Heart left ventricle (tissue), 16 donors: ENCODE results near the gene PCDHAC2. TPM values are rescaled to one million over a fixed set of nuclear protein-coding genes. Genes with fewer than 3 reads are reported as not detected.

Experiments
- ATAC-seq, 4 donors: fragments of 200-7000 bp; cut with Tn5 transposase; one replicate each; pipeline ENCODE4 v1.9.1; 2020 to 2022; ENCODE audit warnings: moderate library complexity in 4 of 4, mild to moderate bottlenecking in 3 of 4, moderate number of reproducible peaks in 1 of 4
- DNase-seq, 5 donors: peaks; one replicate each; pipeline ENCODE4 v3.0.0-alpha.2; 2020
- H3K27ac ChIP-seq, 12 donors: fragments of 200-600 bp; sonication (generic) in 4 of 12; one replicate each; pipeline versions ENCODE4 v1.5.0 to v1.8.0; 2016 to 2022; ENCODE audit warnings: mild to moderate bottlenecking in 2 of 12
- H3K27me3 ChIP-seq, 9 donors: fragments of 200-600 bp; sonication (generic) in 2 of 9; one replicate each; pipeline versions ENCODE4 v1.5.1 to v1.8.0; 2016 to 2022; ENCODE audit warnings: mild to moderate bottlenecking in 3 of 9
- H3K36me3 ChIP-seq, 9 donors: fragments of 200-600 bp; sonication (generic) in 2 of 9; one replicate each; pipeline versions ENCODE4 v1.5.0 to v1.8.0; 2018 to 2022; ENCODE audit warnings: mild to moderate bottlenecking in 2 of 9
- H3K4me1 ChIP-seq, 12 donors: fragments of 200-600 bp; sonication (generic) in 4 of 12; one replicate each; pipeline versions ENCODE4 v1.5.0 to v1.8.0; 2016 to 2022; ENCODE audit warnings: mild to moderate bottlenecking in 3 of 12
- H3K4me3 ChIP-seq, 12 donors: fragments of 200-600 bp; sonication (generic) in 4 of 12; one replicate each; pipeline versions ENCODE4 v1.5.0 to v1.8.0; 2017 to 2022; ENCODE audit warnings: mild to moderate bottlenecking in 9 of 12, moderate library complexity in 4 of 12
- H3K9me3 ChIP-seq, 12 donors: fragments of 200-600 bp; sonication (generic) in 4 of 12; one replicate each; pipeline versions ENCODE4 v1.5.0 to v1.8.0; 2016 to 2022; ENCODE audit warnings: mild to moderate bottlenecking in 1 of 12
- POLR2A ChIP-seq, 2 donors: fragments of 450-650 bp; IDR thresholded peaks; one replicate each; pipeline ENCODE4 v1.6.1; 2017; ENCODE audit warnings: antibody characterized with exemption in 2 of 2, mild to moderate bottlenecking in 2 of 2, moderate library complexity in 2 of 2
- WGBS, 4 donors: extraction: QIAGEN DNeasy Blood & Tissue Kit in 2 of 4; methylation state at CpG; one replicate each; pipeline versions ENCODE4 v1.1.5 to v1.1.7; 2013 to 2018; 5-methylcytosine and 5-hydroxymethylcytosine counted together
- intact Hi-C, 10 donors: fragments of 100-400 bp; cut with DNase I; formaldehyde crosslinking; loops; one replicate each; pipeline versions ENCODE4 v1.11.1 to v1.14.2; 2022
- polyA plus RNA-seq, 2 donors: library from polyadenylated mRNA; stranded (reverse); fragments of 200-250 nt; gene quantifications; one replicate each; pipeline ENCODE4 v1.2.3, GENCODE V29; 2013
- total RNA-seq, 9 donors: library from RNA; depleted of rRNA in 2 of 9; stranded (reverse); fragments of >200 nt in 2 of 9; fragmentation: NEBNext Ultra II Directional in 3 of 9; extraction: Animal tissue kit (Norgen Biotek cat#: 25700) in 3 of 9; gene quantifications; one replicate each; pipeline versions ENCODE4 v1.1.0 to v1.2.4, GENCODE V29; 2016 to 2023
- TF ChIP-seq, protein P1 (sequence below), 12 donors: fragments of 200-600 bp; sonication (generic) in 4 of 12; IDR thresholded peaks; one replicate each; pipeline versions ENCODE4 v1.5.0 to v1.8.0; 2018 to 2022; ENCODE audit warnings: antibody characterized with exemption in 12 of 12, mild to moderate bottlenecking in 5 of 12
- donor health status: ischemic (EF 13 %, LVEDD 7.1; RV severe dilation, severe dysfunction).
- donor health status: healthy with polysubstance abuse.
- donor health status: DM: no; HTN: yes; CAD: no.
- donor health status: DM: no; HTN: no; CAD: no.
- donor health status: ischemic (EF 25% LVEDD 6.9; RV normal size, moderate dysfunction).
- donor health status: ischemic (EF 25% LVEDD 5.7; RV mildly dilated, moderate dysfunction).
- donor health status: healthy.
- donor health status: DM: yes; HTN: yes; CAD: no.
- donor health status: ischemic (EF 35%, LVEDD 5.7; RV mildly dilated, moderate dysfunction).
- donor health status: nonischemic (EF 11% LVEDD 7.7; RV severe dilation, severe dysfunction).
- donor health status: DM: yes; HTN: yes; CAD: no.
- donor health status: PGD.
- donor health status: ischemic (EF 29% LVEDD 5.4; RV normal size, mild dysfunction).
- donor health status: nonischemic (EF 23%, LVEDD 6.1; RV moderate dilation, normal function).

PCDHAC2 gene
- total and polyA plus RNA-seq, 11 donors, result 0.07 to 2.2 (median 0.40) TPM; not detected in 1

DNA sequence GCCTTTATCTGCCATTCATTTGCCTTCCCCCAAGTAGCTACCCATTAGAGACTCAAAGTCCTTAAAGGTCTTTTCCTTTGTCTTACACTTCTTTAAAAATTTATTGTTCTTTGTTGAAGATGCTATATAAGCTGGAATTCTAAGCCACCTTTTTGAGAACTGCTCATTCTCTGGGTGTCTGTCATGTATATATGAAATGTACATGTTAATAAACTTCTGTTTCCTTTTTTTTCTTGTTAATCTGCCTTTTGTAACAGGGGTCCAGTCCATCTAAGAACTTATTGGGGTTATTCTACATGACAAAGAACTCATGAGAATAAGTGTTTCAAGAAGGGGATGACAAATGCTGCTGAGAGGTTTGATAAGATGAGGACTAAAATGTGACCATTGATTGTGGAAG lies 41.5 kb downstream of the PCDHAC2 start:
- intact Hi-C loops, result no loop called here
- Histone ChIP-seq H3K9me3 (no peaks in the 10 kb centered on the region), H3K4me1 (no peaks in the 10 kb centered on the region), H3K36me3 (no peaks in the 10 kb centered on the region), H3K27ac (no peak overlapping the region), H3K27me3 (peaks cover 0 to 7% (median under 1%) of the 10 kb centered on the region in 9 donors), H3K4me3 (no peak overlapping the region)
- no peak for TF ChIP-seq POLR2A (IDR thresholded peaks at IDR 0.05)
- TF ChIP-seq, protein P1, sequence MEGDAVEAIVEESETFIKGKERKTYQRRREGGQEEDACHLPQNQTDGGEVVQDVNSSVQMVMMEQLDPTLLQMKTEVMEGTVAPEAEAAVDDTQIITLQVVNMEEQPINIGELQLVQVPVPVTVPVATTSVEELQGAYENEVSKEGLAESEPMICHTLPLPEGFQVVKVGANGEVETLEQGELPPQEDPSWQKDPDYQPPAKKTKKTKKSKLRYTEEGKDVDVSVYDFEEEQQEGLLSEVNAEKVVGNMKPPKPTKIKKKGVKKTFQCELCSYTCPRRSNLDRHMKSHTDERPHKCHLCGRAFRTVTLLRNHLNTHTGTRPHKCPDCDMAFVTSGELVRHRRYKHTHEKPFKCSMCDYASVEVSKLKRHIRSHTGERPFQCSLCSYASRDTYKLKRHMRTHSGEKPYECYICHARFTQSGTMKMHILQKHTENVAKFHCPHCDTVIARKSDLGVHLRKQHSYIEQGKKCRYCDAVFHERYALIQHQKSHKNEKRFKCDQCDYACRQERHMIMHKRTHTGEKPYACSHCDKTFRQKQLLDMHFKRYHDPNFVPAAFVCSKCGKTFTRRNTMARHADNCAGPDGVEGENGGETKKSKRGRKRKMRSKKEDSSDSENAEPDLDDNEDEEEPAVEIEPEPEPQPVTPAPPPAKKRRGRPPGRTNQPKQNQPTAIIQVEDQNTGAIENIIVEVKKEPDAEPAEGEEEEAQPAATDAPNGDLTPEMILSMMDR (IDR thresholded peaks at IDR 0.05), result no peak
- ATAC-seq (no peak), DNase-seq (no peak)

DNA sequence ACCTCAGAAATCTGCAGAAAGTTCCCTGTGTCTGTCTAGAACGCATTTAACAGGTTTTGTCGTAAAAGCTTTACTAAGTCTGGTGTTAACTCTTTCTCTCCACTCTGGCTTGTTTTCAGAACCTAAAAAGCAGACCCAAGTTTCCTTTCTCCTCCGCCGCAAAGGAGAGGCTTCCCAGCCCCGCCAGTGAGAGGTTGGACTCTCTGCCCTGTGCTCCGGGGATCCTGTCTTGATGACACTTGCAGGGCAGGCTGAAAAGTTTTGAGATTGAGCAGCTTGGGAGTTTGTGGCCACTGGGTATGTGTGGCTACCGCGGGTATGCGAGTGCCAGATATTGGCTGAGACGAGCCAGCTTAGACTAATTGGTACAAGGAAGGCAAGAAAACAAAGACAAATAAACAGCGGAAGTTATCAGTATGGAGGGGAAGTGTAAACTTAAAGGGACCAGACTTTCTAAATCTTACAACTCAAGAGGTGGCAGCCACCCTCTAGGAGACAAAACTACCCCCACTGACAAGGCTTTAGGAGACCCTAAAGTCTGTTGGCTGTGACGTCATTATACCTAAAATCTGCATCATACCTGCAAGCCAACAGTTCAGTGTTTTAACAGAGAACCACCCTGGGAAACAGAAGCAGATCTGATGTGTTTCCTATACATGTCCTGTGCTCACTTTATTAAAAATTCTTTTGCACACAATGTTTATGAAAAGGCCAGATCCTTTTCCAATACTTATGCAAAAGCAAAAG lies 43.9 kb downstream of the PCDHAC2 start:
- intact Hi-C loops, result no loop called here
- TF ChIP-seq POLR2A (IDR thresholded peaks at IDR 0.05), result no peak
- TF ChIP-seq, protein P1 (IDR thresholded peaks at IDR 0.05), result no peak
- ATAC-seq, result no peak

DNA sequence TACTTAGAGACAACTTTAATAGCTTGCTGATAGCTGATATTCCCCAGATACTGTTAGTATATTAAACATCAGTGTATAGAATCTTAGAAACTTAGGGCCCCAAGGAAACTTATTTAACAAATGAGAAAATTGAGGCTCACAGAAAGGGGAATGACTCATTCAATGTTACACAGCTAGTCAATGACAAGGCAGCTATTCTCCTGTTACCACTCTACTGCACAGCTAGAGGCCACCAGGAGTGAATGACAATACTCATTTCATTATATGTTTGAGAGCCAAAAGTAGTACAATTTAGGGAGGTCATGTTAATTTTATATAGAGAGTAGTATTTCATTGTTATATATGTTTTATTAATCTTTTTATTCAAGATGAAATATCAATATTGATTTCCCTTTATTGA lies 51.7 kb downstream of the PCDHAC2 start:
- H3K9me3 ChIP-seq, result no peaks in the 10 kb centered on the region
- TF ChIP-seq, protein P1 (IDR thresholded peaks at IDR 0.05), result no peak
- TF ChIP-seq POLR2A (IDR thresholded peaks at IDR 0.05), result no peak
- H3K4me3 ChIP-seq, result no peak overlapping the region
- no peaks in the 10 kb centered on the region for H3K36me3 ChIP-seq
- H3K27ac ChIP-seq, result no peak overlapping the region
- intact Hi-C loops, result no loop called here
- no peaks in the 10 kb centered on the region for H3K4me1 ChIP-seq
- H3K27me3 ChIP-seq, result peaks cover 0 to 7% (median 0%) of the 10 kb centered on the region in 9 donors
- ATAC-seq (no peak), DNase-seq (no peak)

More for the DNA sequence above, 43.9 kb downstream of the PCDHAC2 start:
- H3K9me3 ChIP-seq, result no peaks in the 10 kb centered on the region
- no peaks in the 10 kb centered on the region for H3K36me3 ChIP-seq
- H3K4me1 ChIP-seq, result no peaks in the 10 kb centered on the region
- WGBS, 4 donors, result 45 to 52% (median 51%) methylated on average over 12 of the region's 12 CpGs
- no peak overlapping the region for H3K4me3 ChIP-seq
- no peak overlapping the region for H3K27ac ChIP-seq
- no peak for DNase-seq
- peaks cover 0 to 6% (median 0%) of the 10 kb centered on the region in 9 donors for H3K27me3 ChIP-seq

Other genes starting within 250 kb of the PCDHAC2 start
- under 1 TPM in 1 of 9 donors, not detected in 8; 0.08 TPM for gene PCDHA1, start 180.3 kb upstream of the PCDHAC2 start, total RNA-seq
- gene PCDHA1, start 180.3 kb upstream of the PCDHAC2 start, polyA plus RNA-seq, result not detected
- gene PCDHA2, start 171.6 kb upstream of the PCDHAC2 start, total RNA-seq, result under 1 TPM in 1 of 9 donors, not detected in 8; 0.07 TPM
- gene PCDHA2, start 171.6 kb upstream of the PCDHAC2 start, polyA plus RNA-seq, result under 1 TPM in 1 of 2 donors, not detected in 1; 0.01 TPM
- gene PCDHA3, start 165.4 kb upstream of the PCDHAC2 start, total RNA-seq, result under 1 TPM in 8 of 9 donors, not detected in 1; 0.07 to 0.39 (median 0.22) TPM
- gene PCDHA3, start 165.4 kb upstream of the PCDHAC2 start, polyA plus RNA-seq, result under 1 TPM in 1 of 2 donors, not detected in 1; 0.01 TPM
- under 1 TPM in 6 of 9 donors, not detected in 3; 0.02 to 0.21 (median 0.13) TPM for gene PCDHA4, start 159.4 kb upstream of the PCDHAC2 start, total RNA-seq
- gene PCDHA4, start 159.4 kb upstream of the PCDHAC2 start, polyA plus RNA-seq, result under 1 TPM in 1 of 2 donors, not detected in 1; 0.03 TPM
- gene PCDHA5, start 144.9 kb upstream of the PCDHAC2 start, total RNA-seq, result under 1 TPM in 4 of 9 donors, not detected in 5; 0.07 to 0.20 (median 0.08) TPM
- under 1 TPM in 1 of 2 donors, not detected in 1; 0.04 TPM for gene PCDHA5, start 144.9 kb upstream of the PCDHAC2 start, polyA plus RNA-seq
- under 1 TPM in 6 of 9 donors, not detected in 3; 0.10 to 0.36 (median 0.29) TPM for gene PCDHA6, start 138.5 kb upstream of the PCDHAC2 start, total RNA-seq
- gene PCDHA6, start 138.5 kb upstream of the PCDHAC2 start, polyA plus RNA-seq, result not detected
- gene PCDHA7, start 132.2 kb upstream of the PCDHAC2 start, total RNA-seq, result under 1 TPM in 4 of 9 donors, not detected in 5; 0.11 to 0.27 (median 0.20) TPM
- gene PCDHA7, start 132.2 kb upstream of the PCDHAC2 start, polyA plus RNA-seq, result under 1 TPM in 1 of 2 donors, not detected in 1; 0.03 TPM
- gene PCDHA8, start 125.3 kb upstream of the PCDHAC2 start, total RNA-seq, result under 1 TPM in 4 of 9 donors, not detected in 5; 0.08 to 0.32 (median 0.12) TPM
- not detected for gene PCDHA8, start 125.3 kb upstream of the PCDHAC2 start, polyA plus RNA-seq
- under 1 TPM in 3 of 9 donors, not detected in 6; 0.07 to 0.15 (median 0.08) TPM for gene PCDHA9, start 118.1 kb upstream of the PCDHAC2 start, total RNA-seq
- not detected for gene PCDHA9, start 118.1 kb upstream of the PCDHAC2 start, polyA plus RNA-seq
- under 1 TPM in 7 of 9 donors, not detected in 2; 0.04 to 0.41 (median 0.19) TPM for gene PCDHA10, start 110.6 kb upstream of the PCDHAC2 start, total RNA-seq
- under 1 TPM; under 0.01 to 0.01 TPM for gene PCDHA10, start 110.6 kb upstream of the PCDHAC2 start, polyA plus RNA-seq
- under 1 TPM in 2 of 9 donors, not detected in 7; 0.08 to 0.13 TPM for gene PCDHA11, start 97.5 kb upstream of the PCDHAC2 start, total RNA-seq
- not detected for gene PCDHA11, start 97.5 kb upstream of the PCDHAC2 start, polyA plus RNA-seq
- gene PCDHA12, start 91.2 kb upstream of the PCDHAC2 start, total RNA-seq, result under 1 TPM in 4 of 9 donors, not detected in 5; 0.08 to 0.97 (median 0.09) TPM
- gene PCDHA12, start 91.2 kb upstream of the PCDHAC2 start, polyA plus RNA-seq, result not detected
- gene PCDHA13, start 84.4 kb upstream of the PCDHAC2 start, total RNA-seq, result under 1 TPM in 2 of 9 donors, not detected in 7; 0.12 to 0.38 TPM
- gene PCDHA13, start 84.4 kb upstream of the PCDHAC2 start, polyA plus RNA-seq, result under 1 TPM in 1 of 2 donors, not detected in 1; 0.01 TPM
- gene PCDHAC1, start 40.2 kb upstream of the PCDHAC2 start, total RNA-seq, result under 1 TPM in 6 of 9 donors, not detected in 3; 0.08 to 0.88 (median 0.14) TPM
- not detected for gene PCDHAC1, start 40.2 kb upstream of the PCDHAC2 start, polyA plus RNA-seq
- gene PCDHB1, start 84.9 kb downstream of the PCDHAC2 start, total RNA-seq, result under 1 TPM in 2 of 9 donors, not detected in 7; 0.04 to 0.05 TPM
- not detected for gene PCDHB1, start 84.9 kb downstream of the PCDHAC2 start, polyA plus RNA-seq
- 1 to 10 TPM in 8 of 9 donors, under 1 TPM in 1; 0.70 to 4.3 (median 2.3) TPM for gene PCDHB2, start 128.1 kb downstream of the PCDHAC2 start, total RNA-seq
- under 1 TPM; 0.50 to 0.69 TPM for gene PCDHB2, start 128.1 kb downstream of the PCDHAC2 start, polyA plus RNA-seq
- 1 to 10 TPM in 6 of 9 donors, under 1 TPM in 3; 0.77 to 2.9 (median 1.1) TPM for gene PCDHB3, start 134.0 kb downstream of the PCDHAC2 start, total RNA-seq
- gene PCDHB3, start 134.0 kb downstream of the PCDHAC2 start, polyA plus RNA-seq, result under 1 TPM; 0.27 to 0.33 TPM
- gene PCDHB4, start 155.3 kb downstream of the PCDHAC2 start, total RNA-seq, result 1 to 10 TPM in 8 of 9 donors, under 1 TPM in 1; 0.91 to 2.8 (median 1.6) TPM
- under 1 TPM; 0.30 to 0.55 TPM for gene PCDHB4, start 155.3 kb downstream of the PCDHAC2 start, polyA plus RNA-seq
- 1 to 10 TPM; 1.4 to 6.4 (median 3.9) TPM for gene PCDHB5, start 168.7 kb downstream of the PCDHAC2 start, total RNA-seq
- gene PCDHB5, start 168.7 kb downstream of the PCDHAC2 start, polyA plus RNA-seq, result 1 to 10 TPM in 1 of 2 donors, under 1 TPM in 1; 0.69 to 1.6 TPM
- 1 to 10 TPM in 1 of 9 donors, under 1 TPM in 8; 0.16 to 1.1 (median 0.44) TPM for gene PCDHB6, start 183.6 kb downstream of the PCDHAC2 start, total RNA-seq
- gene PCDHB6, start 183.6 kb downstream of the PCDHAC2 start, polyA plus RNA-seq, result under 1 TPM; 0.18 to 0.27 TPM
- 1 to 10 TPM in 4 of 9 donors, under 1 TPM in 5; 0.52 to 1.3 (median 0.91) TPM for gene PCDHB7, start 206.2 kb downstream of the PCDHAC2 start, total RNA-seq
- under 1 TPM; 0.19 to 0.44 TPM for gene PCDHB7, start 206.2 kb downstream of the PCDHAC2 start, polyA plus RNA-seq
- gene PCDHB8, start 211.3 kb downstream of the PCDHAC2 start, total RNA-seq, result 1 to 10 TPM in 8 of 9 donors, under 1 TPM in 1; 0.63 to 3.8 (median 1.5) TPM
- gene PCDHB8, start 211.3 kb downstream of the PCDHAC2 start, polyA plus RNA-seq, result under 1 TPM; 0.23 to 0.51 TPM
- gene PCDHB16, start 215.9 kb downstream of the PCDHAC2 start, total RNA-seq, result 1 to 10 TPM; 1.1 to 3.9 (median 2.2) TPM
- gene PCDHB16, start 215.9 kb downstream of the PCDHAC2 start, polyA plus RNA-seq, result under 1 TPM; 0.76 to 0.80 TPM
- 1 to 10 TPM in 4 of 9 donors, under 1 TPM in 5; 0.62 to 1.6 (median 0.99) TPM for gene PCDHB9, start 220.7 kb downstream of the PCDHAC2 start, total RNA-seq
- gene PCDHB9, start 220.7 kb downstream of the PCDHAC2 start, polyA plus RNA-seq, result under 1 TPM; 0.30 to 0.35 TPM
- 1 to 10 TPM in 4 of 9 donors, under 1 TPM in 5; 0.35 to 1.4 (median 0.91) TPM for gene PCDHB10, start 225.9 kb downstream of the PCDHAC2 start, total RNA-seq
- gene PCDHB10, start 225.9 kb downstream of the PCDHAC2 start, polyA plus RNA-seq, result under 1 TPM; 0.28 to 0.34 TPM
- 1 to 10 TPM in 7 of 9 donors, under 1 TPM in 2; 0.61 to 2.8 (median 1.4) TPM for gene PCDHB11, start 233.2 kb downstream of the PCDHAC2 start, total RNA-seq
- under 1 TPM; 0.23 to 0.28 TPM for gene PCDHB11, start 233.2 kb downstream of the PCDHAC2 start, polyA plus RNA-seq
- gene PCDHB12, start 242.2 kb downstream of the PCDHAC2 start, total RNA-seq, result 1 to 10 TPM in 5 of 9 donors, under 1 TPM in 4; 0.37 to 2.4 (median 1.2) TPM
- gene PCDHB12, start 242.2 kb downstream of the PCDHAC2 start, polyA plus RNA-seq, result under 1 TPM; 0.27 to 0.58 TPM
- gene PCDHB13, start 247.4 kb downstream of the PCDHAC2 start, total RNA-seq, result 1 to 10 TPM; 2.5 to 5.9 (median 3.6) TPM
- gene PCDHB13, start 247.4 kb downstream of the PCDHAC2 start, polyA plus RNA-seq, result 1 to 10 TPM in 1 of 2 donors, under 1 TPM in 1; 0.99 to 1.5 TPM